Right renal pelvis (tissue), 4 donors: ENCODE data around the gene NEU1. TPM values are rescaled to one million over a fixed set of nuclear protein-coding genes. Genes with fewer than 3 reads are reported as not detected.
"Not testable (repeated sequence)": the region's sequence is repeated elsewhere in the genome, so short reads cannot be mapped to it uniquely, and the experiment has no call there.

ENCODE experiments used
- DNase-seq, 4 donors: peaks; one replicate each; pipeline ENCODE4 v3.0.0-alpha.2; 2013; ENCODE audit warnings: low read depth in 4 of 4, low spot score in 3 of 4, missing footprints in 1 of 4
- polyA plus RNA-seq, 4 donors: library from polyadenylated mRNA; unstranded; fragments of 120-200 nt; gene quantifications; one replicate each; pipeline ENCODE4 v1.2.1, GENCODE V29; 2013; ENCODE audit not compliant: insufficient read length in 4 of 4

The NEU1 gene
- polyA plus RNA-seq, 4 donors, result 76.5 to 91.2 (median 76.6) TPM

DNA sequence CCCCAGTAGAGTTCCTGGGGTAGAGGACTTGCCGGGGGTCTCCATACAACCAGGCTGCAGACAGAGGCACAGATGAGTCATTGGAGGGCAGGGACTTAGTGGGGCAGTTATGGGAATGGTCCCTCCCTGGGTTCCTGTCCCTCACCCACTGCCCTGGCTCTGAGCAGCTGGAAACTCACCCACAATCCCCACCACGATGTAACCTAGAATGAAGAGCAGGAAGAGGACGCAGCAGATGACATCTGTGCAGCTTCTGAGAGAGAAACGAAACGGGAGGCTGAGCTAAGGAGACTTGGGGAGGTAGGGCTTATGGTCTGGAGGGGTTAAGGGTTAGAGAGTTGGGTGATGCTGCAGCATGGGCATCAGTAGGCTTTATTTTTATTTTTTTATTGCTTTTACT is 13.3 kb upstream of the NEU1 start:
- no peak for DNase-seq

DNA sequence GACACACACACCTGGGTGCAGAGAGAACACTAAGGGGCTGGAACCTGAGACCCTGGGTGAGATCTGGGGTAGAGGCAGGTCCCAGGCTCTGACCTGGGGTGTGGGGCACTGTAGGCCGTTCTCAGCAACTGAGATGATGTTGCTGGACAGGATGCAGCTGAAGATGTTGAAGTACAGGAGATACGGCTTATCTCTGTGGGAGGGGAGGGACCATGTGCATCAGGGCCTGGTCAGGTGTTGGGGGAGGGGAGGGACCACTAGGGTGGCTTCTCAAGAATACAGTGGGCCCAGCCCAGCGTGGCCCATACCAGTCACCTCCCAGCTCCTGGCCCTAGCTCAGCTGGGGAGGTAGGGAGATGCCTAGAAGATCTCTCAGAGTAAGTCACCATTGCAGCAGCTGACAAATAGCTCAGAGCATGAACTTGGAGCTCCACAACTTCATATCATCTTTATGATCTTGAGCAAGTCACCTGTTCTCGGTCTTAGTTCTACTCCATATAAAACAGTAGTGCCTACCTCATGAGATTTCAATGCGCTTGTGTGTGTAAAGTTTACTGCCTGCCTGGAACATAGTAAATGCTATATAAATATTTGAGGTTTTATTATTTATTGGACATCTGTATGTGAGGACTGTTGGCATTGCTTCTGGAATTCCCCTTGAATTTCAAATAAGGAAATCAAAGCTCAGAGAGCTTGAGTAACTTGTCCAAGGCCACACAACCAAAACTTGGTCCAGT is 12.4 kb upstream of the NEU1 start:
- DNase-seq, result no peak

DNA sequence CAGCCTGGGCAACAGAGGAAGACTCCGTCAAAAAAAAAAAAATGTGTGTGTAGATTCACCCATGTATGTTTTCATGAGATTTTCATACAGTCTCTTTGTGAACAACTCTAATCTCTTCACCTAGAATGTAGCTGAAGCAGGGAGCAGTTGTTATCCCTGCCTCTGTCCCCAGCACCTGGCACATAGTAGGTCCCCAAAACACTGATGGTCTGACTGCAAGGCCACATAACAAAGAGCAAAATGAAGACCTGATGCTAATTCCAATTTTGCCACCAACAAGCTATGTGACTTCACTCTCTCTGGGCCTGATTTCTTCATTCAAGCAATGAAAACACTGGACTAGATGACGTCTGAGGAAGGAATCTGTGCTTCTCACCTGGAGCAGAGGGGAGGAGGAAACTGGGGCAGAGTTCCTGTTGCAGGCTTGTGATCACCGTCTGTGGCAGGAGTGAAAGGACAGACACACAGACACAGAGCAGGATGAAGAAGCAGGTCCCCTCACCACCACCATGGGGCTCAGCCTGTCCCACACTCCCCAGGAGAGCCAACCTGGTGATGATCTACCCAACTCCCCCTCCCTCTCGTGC is 11.6 kb upstream of the NEU1 start:
- no peak for DNase-seq

DNA sequence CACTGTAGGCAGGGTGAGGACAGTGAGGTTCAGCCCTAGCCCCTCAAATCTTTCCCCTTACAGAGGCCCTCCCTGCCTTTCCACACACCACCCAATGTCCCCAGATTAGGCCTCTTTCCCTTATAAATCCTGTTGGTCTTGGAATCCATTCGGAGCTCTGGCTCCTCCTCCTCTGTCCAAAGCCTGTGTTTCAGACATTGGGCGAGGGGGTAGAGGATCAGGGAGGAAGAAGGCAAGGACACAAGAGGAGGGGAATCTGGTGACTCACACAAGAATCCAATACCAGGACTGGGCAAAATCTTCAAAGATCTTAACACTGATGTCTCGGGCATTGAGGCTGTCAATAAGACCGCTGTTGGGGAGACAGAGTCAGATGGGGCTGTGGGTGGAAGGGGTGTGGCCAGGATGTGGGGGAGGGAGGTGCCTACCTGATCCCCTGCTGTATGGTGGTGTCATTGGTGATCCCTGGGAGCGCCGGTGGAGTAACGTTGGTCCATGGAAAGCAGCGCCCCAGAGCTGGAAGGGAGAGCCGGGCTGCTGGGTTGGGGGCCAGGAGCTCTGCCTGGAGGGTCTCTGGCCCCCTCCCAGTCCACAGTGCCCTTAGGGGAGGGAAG is 8.5 kb upstream of the NEU1 start:
- DNase-seq, result no peak

DNA sequence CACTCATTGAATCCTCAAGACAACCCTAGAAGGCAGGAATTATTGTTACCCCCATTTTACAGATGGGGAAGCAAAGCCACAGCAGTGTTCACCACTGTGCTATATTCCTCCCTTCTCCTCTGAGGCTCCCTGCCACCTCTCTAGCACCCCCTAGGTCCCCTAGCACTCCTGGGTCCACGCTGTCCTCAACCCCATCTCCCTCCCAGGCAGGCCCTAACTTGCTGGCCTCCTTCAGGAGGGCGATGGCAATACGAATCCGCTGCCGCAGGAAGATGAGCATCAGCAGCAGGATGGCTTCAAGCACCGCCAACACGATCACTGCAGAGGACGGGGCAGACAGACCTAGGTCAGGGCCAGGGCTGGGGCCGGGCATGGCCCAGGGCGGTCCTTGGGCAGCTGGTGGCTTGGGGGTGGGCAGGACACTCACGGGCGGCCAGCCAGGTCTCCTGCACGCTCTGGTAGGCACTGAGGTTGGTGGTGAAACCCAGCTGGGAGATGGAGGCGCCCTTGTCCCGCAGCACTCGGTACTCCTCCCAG is 7.8 kb upstream of the NEU1 start:
- no peak for DNase-seq

DNA sequence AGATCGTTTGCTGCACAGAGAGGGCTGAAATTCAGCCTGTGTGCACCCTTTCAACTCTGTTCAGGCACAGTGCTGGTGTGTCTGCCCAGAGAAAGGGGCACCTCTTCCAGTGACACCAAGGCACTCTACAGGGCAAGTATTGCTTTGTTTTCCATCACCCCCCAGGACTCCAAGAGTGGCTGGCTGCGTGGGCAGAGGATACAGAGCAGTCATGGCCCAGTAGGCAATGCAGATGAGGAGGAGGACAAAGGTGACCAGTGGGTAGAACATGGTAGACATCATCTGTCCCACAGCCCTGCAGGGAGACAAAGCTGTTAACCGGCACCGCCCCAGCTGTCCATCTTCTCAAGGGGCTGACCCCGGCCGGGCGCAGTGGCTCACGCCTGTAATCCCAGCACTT is 6.7 kb upstream of the NEU1 start:
- DNase-seq, result no peak

DNA sequence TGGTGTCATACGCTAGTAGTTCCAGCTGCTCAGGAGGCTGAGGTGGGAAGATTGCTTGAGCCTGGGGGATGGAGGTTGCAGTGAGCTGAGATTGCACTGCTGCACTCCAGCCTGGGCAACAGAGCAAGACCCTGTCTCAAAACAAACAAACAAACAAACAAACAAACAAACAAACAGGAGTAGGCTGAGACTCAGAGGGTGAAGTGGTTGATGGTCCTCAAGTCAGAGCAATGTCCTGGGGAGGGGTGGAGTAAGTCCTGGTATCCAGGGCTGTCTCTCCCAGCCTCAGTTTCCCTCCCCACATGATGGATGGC is 6.0 kb upstream of the NEU1 start:
- not testable (repeated sequence) for DNase-seq

DNA sequence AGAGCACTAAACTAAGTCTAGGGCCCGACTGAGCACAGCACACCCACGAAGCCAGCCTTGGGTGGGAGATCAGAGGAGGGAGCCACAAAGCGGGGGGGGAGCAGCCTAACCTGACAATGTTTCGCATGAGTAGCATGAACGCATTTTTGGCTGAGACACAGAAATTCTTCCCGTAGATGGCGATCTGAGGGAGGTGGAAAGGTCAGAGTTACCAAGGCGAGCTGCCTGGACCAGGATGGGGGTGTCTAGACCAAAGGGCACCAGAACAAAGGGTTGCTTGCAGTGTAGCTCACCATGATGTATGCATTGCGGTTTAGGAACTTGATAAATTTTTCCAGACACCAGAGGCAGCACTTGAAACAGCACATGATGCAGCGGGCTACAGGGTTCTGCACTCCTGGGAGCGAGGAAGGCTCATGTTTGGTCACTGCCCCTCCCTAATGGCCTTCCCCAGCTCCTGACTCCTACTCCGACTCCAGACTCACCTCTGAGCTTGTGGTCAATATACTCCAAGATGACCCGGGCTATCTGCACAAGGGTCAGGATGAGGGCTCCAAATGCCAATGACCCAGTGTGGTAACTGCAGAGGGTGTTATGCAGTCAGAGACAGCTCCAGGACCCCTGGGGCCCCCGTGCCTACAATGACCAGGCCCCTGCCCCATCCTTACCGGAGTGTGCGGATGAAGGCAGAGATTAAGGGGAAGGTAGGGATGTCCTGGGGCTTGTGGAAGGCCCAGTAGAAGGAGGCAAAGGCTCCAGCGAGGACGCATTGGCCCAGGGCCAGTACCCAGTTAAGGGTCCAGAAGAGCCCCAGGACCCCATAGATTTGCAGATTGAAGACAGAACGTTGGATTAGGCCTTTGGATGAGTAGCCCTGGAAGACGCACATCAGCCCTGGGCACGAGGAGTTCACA is 2.8 kb upstream of the NEU1 start:
- DNase-seq, result no peak

DNA sequence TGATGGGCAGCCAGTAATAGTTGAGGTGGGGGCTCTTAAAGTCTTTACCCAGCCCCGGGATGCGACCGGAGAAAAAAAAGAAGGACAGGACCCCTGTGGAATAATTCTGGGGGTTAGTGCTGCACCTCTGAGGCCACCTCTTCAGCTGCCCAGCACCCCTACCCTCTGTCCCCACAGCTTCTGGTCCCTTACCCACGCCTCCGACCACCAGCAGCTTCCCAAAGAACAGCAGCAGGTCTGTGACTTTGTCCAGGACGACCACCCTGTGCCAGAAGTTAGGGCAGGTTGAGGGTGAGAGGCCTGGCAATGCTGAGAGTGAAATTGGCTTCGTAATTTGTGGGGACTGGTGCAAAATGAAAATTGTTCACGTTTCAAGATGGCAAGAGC is 2.2 kb upstream of the NEU1 start:
- no peak for DNase-seq

DNA sequence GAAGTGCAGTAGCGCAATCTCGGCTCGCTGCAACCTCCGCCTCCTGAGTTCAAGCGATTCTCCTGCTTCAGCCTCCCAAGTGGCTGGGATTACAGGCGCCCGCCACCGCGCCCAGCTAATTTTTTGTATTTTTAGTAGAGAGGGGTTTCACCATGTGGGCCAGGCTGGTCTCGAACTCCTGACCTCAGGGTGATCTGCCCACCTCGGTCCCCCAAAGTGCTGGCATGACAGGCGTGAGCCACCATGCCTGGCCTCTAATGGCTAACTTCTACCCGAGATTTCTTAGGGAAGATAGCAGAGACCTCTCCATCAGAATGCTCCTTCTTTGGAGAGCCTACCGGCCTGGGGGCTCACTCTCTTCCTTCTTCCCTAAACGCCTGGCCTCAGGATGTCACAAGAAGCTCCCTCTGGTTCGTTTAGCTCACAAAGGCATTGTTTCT is 1.5 kb upstream of the NEU1 start:
- DNase-seq, result not testable (repeated sequence)

DNA sequence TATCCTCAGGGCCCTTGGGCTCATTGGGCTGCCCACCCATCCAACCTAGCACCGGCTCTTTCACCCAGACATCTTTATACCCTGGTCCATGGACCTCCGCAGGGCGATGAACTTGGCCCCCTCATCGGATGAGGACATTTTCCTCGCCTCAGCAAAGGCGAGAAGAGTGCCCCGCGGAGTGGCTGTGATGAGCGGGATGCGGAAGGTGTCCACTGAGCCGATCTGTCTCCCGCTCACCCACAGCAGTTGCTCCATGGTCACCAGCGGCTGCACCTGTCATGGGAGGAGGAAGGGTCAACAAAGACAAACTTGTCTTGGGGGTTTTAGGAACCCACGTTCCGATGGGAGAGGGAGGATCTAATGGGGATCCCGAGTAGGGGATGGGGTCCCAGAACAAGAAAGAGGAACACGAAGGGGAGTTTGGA is 690 bp downstream of the NEU1 start:
- DNase-seq, result no peak

DNA sequence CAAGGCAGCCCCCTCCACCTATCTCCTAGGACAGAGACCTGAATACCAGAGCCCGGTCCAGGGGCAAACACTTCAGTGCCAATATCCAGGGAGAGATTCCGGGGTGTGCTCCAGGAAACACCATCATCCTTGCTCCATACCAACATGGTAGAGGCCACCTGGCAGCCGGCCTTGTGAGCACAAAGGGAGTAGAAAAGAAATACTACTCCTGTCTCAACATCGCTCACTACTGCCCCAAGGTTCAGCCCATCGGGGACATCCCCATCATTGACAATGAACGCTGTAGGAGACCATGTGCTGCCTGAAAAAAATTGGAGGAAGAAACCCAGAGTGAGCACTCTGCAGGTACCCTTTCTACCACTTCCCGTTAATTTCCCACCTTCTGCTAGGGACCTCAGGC is 1.5 kb downstream of the NEU1 start:
- DNase-seq, result no peak

DNA sequence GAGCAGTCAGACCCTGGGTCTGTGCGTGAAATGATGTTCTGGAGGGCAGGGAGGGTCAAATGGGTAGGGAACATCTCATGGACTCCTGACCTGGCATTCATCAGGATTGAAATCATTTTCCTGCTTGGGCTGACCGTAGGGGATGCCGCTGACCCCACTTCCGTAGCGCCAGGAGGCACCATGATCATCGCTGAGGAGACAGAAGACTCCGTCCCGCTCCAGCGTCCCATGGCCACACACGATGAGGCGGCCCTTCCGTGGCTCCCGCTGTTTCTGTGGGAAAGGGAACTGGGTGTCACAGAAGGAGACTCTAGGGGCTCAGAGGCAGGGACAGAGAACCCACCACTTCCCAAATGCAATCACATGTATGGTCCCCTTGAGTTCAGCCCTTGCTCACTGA is 2.3 kb downstream of the NEU1 start:
- no peak for DNase-seq

DNA sequence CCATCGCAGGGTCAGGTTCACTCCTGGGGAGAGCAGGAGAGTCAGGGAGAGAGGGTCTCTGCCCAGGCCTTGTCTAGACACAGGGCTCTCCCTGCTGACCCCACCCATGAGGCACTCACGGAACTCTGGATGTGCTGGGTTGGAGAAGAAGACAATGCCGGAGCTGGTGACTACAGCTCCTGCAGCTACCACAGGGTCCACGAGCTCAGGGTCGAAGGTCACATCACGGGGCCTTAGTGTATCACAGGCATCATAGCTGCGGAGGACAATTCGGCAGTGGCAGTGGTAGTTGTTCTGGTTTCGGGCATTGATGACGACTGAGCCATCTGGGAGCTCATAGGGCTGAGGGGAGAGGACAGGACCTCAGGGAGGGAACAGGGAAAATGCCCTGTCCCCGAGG is 2.7 kb downstream of the NEU1 start:
- DNase-seq, result no peak

DNA sequence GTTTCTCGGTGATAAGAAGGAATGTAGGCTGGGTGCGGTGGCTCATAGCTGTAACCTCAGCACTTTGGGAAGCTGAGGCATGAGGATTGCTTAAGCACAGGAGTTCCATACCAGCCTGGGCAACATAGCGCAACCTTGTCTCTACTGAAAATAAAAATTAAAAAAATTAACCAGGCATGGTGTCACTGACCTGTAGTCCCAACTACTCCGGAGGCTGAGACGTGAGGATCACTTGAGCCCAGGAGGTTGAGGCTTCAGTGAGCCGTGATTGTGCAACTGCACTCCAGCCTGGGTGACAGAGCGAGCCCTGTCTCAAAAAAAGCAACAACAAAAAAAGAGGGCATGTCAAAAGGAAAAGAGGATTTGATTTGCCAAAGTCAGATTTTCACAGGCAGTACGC is 3.9 kb downstream of the NEU1 start:
- no peak for DNase-seq

DNA sequence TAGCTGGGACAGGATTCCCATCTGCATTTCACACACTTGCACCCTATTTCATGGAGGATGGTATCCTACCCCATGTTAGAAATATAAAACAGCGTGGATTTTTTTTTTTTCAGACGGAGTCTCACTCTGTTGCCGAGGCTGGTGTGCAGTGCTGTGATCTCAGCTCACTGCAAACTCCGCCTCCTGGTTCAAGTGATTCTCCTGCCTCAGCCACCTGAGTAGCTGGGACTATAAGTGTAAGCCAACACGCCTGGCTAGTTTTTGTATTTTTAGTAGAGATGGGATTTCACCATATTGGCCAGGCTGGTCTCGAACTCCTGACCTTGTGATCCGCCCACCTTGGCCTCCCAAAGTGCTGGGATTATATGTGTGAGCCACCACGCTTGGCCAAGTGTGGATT is 4.8 kb downstream of the NEU1 start:
- not testable (repeated sequence) for DNase-seq

DNA sequence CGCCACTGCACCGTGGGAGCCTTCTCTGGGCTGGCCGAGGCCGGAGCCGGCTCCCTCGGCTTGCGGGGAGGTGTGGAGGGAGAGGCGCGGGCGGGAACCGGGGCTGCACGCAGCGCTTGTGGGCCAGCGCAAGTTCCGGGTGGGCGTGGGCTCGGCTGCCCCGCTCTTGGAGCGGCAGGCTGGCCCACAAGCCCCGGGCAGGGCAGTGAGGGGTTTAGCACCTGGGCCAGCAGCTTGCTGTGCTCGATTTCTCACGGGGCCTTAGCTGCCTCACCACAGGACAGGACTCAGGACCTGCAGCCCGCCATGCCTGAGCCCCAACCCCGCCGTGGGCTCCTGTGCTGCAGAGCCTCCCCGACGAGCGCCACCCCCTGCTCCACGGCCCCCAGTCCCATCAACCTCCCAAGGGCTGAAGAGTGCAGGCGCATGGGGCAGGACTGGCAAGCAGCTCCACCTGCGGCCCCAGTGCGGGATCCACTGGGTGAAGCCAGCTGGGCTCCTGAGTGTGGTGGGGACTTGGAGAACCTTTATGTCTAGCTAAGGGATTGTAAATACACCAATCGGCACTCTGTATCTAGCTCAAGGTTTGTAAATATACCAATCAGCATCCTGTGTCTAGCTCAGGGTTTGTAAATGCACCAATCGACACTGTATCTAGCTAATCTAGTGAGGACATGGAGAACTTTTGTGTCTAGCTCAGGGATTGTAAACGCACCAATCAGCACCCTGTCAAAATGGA is 10.5 kb downstream of the NEU1 start:
- DNase-seq, result not testable (repeated sequence)

DNA sequence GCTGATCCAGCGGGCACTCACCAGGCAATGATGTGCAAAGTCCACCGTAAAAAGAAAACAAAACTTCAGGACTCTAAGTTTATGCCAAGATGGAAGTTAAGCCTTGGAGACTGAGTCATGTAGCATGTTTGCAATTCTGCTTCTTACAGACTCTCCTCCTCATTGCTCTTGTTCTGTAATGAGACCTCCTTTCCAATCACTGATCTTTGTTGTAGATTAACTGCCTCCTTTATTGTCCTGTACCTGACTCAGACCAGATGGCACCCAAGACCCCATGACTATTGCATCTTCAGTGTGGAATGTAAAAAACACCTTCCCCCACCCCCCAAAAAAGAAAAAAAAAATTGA is 11.2 kb downstream of the NEU1 start:
- no peak for DNase-seq

DNA sequence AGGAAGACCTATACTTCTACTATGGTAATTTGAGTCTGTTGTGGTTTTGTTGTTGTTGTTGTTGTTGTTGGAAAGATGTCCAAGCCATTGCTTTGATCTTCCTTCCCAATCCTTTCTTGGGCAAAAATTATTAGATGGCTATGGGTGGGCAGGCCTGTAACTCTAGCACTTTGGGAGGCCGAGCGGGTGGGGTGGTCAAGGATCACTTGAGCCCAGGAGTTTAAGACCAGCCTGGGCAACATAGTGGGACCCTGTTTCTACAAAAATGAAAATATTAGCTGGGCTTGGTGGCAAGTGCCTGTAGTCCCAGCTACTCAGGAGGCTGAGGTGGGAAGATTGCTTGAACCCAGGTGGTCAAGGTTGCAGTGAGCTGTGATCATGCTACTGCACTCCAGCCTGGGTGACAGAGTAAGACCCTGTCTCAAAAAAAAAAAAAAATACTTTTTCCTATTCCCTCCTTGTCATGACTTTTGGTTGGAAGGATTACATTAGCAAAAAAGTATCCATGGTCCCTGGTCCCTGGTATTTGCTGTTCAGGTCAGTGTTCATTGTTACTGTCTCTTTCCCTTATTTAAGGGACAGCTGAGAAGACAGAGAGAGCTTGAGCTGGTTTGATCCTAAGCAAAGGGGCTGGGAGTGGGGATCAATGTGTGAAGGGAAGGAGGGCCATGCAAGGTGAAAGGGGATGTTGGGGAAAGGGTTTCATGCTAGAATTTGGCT is 11.7 kb downstream of the NEU1 start:
- no peak for DNase-seq
